ENCODE results near the gene EIF4EBP3. TPM values are rescaled to one million over a fixed set of nuclear protein-coding genes. Genes with fewer than 3 reads are reported as not detected.

EIF4EBP3 gene
- total and polyA plus RNA-seq, 10 of the 15 experiments (the other 5 are each of a cell fraction or from before 2014, with no cell fraction given): 3.5 to 16.1 (median 6.2) TPM

- TF ChIP-seq, protein P1, sequence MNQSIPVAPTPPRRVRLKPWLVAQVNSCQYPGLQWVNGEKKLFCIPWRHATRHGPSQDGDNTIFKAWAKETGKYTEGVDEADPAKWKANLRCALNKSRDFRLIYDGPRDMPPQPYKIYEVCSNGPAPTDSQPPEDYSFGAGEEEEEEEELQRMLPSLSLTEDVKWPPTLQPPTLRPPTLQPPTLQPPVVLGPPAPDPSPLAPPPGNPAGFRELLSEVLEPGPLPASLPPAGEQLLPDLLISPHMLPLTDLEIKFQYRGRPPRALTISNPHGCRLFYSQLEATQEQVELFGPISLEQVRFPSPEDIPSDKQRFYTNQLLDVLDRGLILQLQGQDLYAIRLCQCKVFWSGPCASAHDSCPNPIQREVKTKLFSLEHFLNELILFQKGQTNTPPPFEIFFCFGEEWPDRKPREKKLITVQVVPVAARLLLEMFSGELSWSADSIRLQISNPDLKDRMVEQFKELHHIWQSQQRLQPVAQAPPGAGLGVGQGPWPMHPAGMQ (IDR thresholded peaks at IDR 0.05; ENCODE audit: borderline replicate concordance): no peak
- TF ChIP-seq RAD51 (IDR thresholded peaks at IDR 0.05) (no peak), ZNF274 (IDR thresholded peaks at IDR 0.05; ENCODE audit: insufficient read depth, insufficient read length) (no peak), SRF (IDR thresholded peaks at IDR 0.05; ENCODE audit: low read depth in 2 of 2, low read length in 2 of 2) (no peak), ZSCAN29 (IDR thresholded peaks at IDR 0.05) (no peak), IKZF1 (conservative IDR thresholded peaks at IDR 0.05) (no peak), ATF7 (IDR thresholded peaks at IDR 0.05; ENCODE audit: low read depth) (no peak)
Observed at GRCh38 chr5:140509898-140510297, 37.6 kb upstream of the EIF4EBP3 start (continued).

DNA sequence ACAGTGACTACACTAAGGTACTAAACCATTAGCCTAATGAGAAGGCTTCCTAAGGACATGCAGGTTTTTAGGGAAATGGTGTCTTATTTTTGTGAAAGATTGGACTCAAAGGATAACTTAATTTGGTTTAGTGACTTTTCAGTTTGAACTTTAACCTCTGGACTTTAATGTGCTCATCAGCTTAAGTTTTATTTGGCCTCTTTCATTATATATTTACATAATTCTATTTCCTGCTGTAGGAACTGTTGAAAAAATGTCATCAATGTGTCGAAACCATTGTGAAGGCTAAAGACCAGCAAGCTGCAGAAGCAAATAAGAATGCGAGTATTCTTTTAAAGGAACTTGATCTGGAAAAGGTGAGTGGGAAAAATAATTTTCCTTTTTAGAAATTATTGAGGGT lies 34.3 kb upstream of the EIF4EBP3 start:
- POLR2A ChIA-PET: interaction anchor here (0.6 kb wide), 1 partner anchor 176 kb away, joined by 3 read pairs; no protein-coding TSS in a partner anchor
- TF ChIP-seq, protein P2, sequence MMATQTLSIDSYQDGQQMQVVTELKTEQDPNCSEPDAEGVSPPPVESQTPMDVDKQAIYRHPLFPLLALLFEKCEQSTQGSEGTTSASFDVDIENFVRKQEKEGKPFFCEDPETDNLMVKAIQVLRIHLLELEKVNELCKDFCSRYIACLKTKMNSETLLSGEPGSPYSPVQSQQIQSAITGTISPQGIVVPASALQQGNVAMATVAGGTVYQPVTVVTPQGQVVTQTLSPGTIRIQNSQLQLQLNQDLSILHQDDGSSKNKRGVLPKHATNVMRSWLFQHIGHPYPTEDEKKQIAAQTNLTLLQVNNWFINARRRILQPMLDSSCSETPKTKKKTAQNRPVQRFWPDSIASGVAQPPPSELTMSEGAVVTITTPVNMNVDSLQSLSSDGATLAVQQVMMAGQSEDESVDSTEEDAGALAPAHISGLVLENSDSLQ (IDR thresholded peaks at IDR 0.05): no peak
- no peak for TF ChIP-seq WRNIP1 (IDR thresholded peaks at IDR 0.05; ENCODE audit: borderline replicate concordance, low read depth, low read length)
- TF ChIP-seq STAT1 (conservative IDR thresholded peaks at IDR 0.05): no peak
- no peak for TF ChIP-seq TBL1XR1 (IDR thresholded peaks at IDR 0.05; ENCODE audit: low read depth, low read length)
- TF ChIP-seq, protein P3, sequence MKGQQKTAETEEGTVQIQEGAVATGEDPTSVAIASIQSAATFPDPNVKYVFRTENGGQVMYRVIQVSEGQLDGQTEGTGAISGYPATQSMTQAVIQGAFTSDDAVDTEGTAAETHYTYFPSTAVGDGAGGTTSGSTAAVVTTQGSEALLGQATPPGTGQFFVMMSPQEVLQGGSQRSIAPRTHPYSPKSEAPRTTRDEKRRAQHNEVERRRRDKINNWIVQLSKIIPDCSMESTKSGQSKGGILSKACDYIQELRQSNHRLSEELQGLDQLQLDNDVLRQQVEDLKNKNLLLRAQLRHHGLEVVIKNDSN (IDR thresholded peaks at IDR 0.05; ENCODE audit: borderline replicate concordance, extremely low read length, insufficient read depth, low read depth, low read length): no peak
- TF ChIP-seq CHD2 (IDR thresholded peaks at IDR 0.05; ENCODE audit: borderline replicate concordance, low read depth, low read length): no peak
- no peak for TF ChIP-seq GABPA (IDR thresholded peaks at IDR 0.05; ENCODE audit: low read depth)
- no peak for TF ChIP-seq POLR2A (IDR thresholded peaks at IDR 0.05; ENCODE audit: low read depth, low read length)
- no peak for TF ChIP-seq JUND (IDR thresholded peaks at IDR 0.05; ENCODE audit: low read depth, low read length)
- TF ChIP-seq, protein P4, sequence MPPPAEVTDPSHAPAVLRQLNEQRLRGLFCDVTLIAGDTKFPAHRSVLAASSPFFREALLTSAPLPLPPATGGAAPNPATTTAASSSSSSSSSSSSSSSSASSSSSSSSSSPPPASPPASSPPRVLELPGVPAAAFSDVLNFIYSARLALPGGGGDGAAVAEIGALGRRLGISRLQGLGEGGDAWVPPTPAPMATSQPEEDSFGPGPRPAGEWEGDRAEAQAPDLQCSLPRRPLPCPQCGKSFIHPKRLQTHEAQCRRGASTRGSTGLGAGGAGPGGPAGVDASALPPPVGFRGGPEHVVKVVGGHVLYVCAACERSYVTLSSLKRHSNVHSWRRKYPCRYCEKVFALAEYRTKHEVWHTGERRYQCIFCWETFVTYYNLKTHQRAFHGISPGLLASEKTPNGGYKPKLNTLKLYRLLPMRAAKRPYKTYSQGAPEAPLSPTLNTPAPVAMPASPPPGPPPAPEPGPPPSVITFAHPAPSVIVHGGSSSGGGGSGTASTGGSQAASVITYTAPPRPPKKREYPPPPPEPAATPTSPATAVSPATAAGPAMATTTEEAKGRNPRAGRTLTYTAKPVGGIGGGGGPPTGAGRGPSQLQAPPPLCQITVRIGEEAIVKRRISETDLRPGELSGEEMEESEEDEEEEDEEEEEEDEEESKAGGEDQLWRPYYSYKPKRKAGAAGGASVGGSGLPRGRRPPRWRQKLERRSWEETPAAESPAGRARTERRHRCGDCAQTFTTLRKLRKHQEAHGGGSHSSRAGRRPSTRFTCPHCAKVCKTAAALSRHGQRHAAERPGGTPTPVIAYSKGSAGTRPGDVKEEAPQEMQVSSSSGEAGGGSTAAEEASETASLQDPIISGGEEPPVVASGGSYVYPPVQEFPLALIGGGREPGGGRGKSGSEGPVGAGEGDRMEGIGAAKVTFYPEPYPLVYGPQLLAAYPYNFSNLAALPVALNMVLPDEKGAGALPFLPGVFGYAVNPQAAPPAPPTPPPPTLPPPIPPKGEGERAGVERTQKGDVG (CRISPR knock-in tag; IDR thresholded peaks at IDR 0.05): no peak
- TF ChIP-seq LARP7 (IDR thresholded peaks at IDR 0.05): no peak
- DNase-seq (ENCODE audit: low read depth, low spot score) (no peak), ATAC-seq (no peak), FAIRE-seq (no peak)
- SMC1A ChIA-PET (ENCODE audit: uncharacterized antibody, unreplicated experiment): interaction anchor here (1.2 kb wide), 1 partner anchor 20 kb away, joined by 3 read pairs; no protein-coding TSS in a partner anchor
- RAD21 ChIA-PET (ENCODE audit: unreplicated experiment): no interaction called here
- Histone ChIP-seq H2AFZ (ENCODE audit: control insufficient read depth, low read depth, low read length) (no peak overlapping the region), H3K4me2 (ENCODE audit: control insufficient read depth, insufficient read depth) (no peak overlapping the region), H3K9me3 (replicated peaks; ENCODE audit: control insufficient read depth, insufficient read depth, low read length) (no peaks in the 10 kb centered on the region; the same call in 2 of the 3 replicates), H3K27ac (ENCODE audit: control insufficient read depth, insufficient read depth) (no peak overlapping the region), H3K9ac (ENCODE audit: control insufficient read depth, insufficient read depth, low read length) (no peak overlapping the region), H3K27me3 (replicated peaks in 1 of 2; ENCODE audit: control insufficient read depth in 2 of 2, insufficient read depth in 2 of 2, low read length in 1 of 2) (no peaks in the 10 kb centered on the region), H3K36me3 (ENCODE audit: control insufficient read depth in 2 of 2, insufficient read depth in 2 of 2, low read length in 1 of 2) (peaks cover 2 to 9% of the 10 kb centered on the region in 2 experiments; a peak in 3 of 4 replicates), H3K4me1 (ENCODE audit: control insufficient read depth, insufficient read depth, low read length) (no peaks in the 10 kb centered on the region), H4K20me1 (ENCODE audit: control insufficient read depth, insufficient read depth) (no peaks in the 10 kb centered on the region), H3K79me2 (ENCODE audit: control insufficient read depth, insufficient read depth, low read length) (no peaks in the 10 kb centered on the region), H3K4me3 (no peak overlapping the region)
- WGBS (ENCODE audit: insufficient coverage, insufficient replicate concordance, low lambda C conversion rate, missing lambda C conversion rate): 93% methylated on average over 2 of the region's 2 CpGs
- intact Hi-C loops (cut with micrococcal nuclease; ENCODE audit: unreplicated experiment) (loop anchor here (10.0 kb wide), 1 partner anchor 58 kb away; no protein-coding TSS in a partner anchor), in situ Hi-C loops (cut with MboI) (no loop called here)
- BruUV-seq (replicated peaks): no TSS peak
- CTCF ChIA-PET: interaction anchor here (0.5 kb wide), 1 partner anchor 94 kb away, joined by 3 read pairs; no protein-coding TSS in a partner anchor

Measured in GM12878 (cell line).